ENCODE measurements around the gene OR2H2. TPM values are rescaled to one million over a fixed set of nuclear protein-coding genes. Genes with fewer than 3 reads are reported as not detected.
A peak's percentile ranks its signal among the peaks of the same experiment; 100 is the strongest.

OR2H2 gene
- total and polyA plus RNA-seq, 2 of the 13 experiments (the other 11 are each of a cell fraction or from before 2014, with no cell fraction given), result not detected

GRCh38 chr6:29630315-29630714 is 45.4 kb downstream of the OR2H2 start:
- ATAC-seq (no peak), FAIRE-seq (no peak), DNase-seq (ENCODE audit: low spot score) (no peak)
- WGBS (ENCODE audit: low lambda C conversion rate), result 21% methylated on average over 9 of the region's 9 CpGs
- POLR2A ChIA-PET, result no interaction called here
- no peak overlapping the region for H3K4me2 ChIP-seq (ENCODE audit: low read depth, low read length)
- TF ChIP-seq PATZ1 (CRISPR knock-in tag; IDR thresholded peaks at IDR 0.05) (no peak), HNRNPK (IDR thresholded peaks at IDR 0.05; ENCODE audit: low read depth, low read length, poor library complexity, severe bottlenecking) (peak; percentile 63), TCF7L2 (IDR thresholded peaks at IDR 0.05; ENCODE audit: low read depth, low read length) (no peak), ZNF564 (CRISPR knock-in tag; IDR thresholded peaks at IDR 0.05) (no peak), ZSCAN12 (CRISPR knock-in tag; IDR thresholded peaks at IDR 0.05) (no peak), BATF2 (CRISPR knock-in tag; IDR thresholded peaks at IDR 0.05) (no peak)
- TF ChIP-seq, protein P1, sequence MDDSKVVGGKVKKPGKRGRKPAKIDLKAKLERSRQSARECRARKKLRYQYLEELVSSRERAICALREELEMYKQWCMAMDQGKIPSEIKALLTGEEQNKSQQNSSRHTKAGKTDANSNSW (CRISPR knock-in tag; IDR thresholded peaks at IDR 0.05; ENCODE audit: borderline replicate concordance), result no peak
- no peak overlapping the region for H2AFZ ChIP-seq (ENCODE audit: low read length)
- no peak overlapping the region for H3K9ac ChIP-seq (ENCODE audit: insufficient read depth, low read depth, low read length)
- CTCF ChIA-PET (ENCODE audit: low intra/inter-chr PET ratio, low total read pairs), result no interaction called here
- H3K27me3 ChIP-seq (ENCODE audit: control insufficient read depth in 1 of 2, insufficient read depth in 2 of 2, low read length in 2 of 2), result peaks cover 5 to 70% of the 10 kb centered on the region in 2 experiments
- in situ Hi-C loops (cut with HindIII; ENCODE audit: extremely low pct_ligation_motif_present, low pct_unique_long_range_greater_than_20kb) (no loop called here), intact Hi-C loops (cut with micrococcal nuclease; ENCODE audit: unreplicated experiment) (no loop called here)
- no peak overlapping the region for H3K27ac ChIP-seq (ENCODE audit: extremely low read length, insufficient read depth, low read length)
- H3K4me3 ChIP-seq (replicated peaks in 1 of 3; ENCODE audit: insufficient read depth in 1 of 3, low read depth in 2 of 3, low read length in 3 of 3), result no peak overlapping the region
- H3K79me2 ChIP-seq (ENCODE audit: insufficient read depth, low read length), result no peaks in the 10 kb centered on the region
- peaks cover 27% of the 10 kb centered on the region for H3K4me1 ChIP-seq (ENCODE audit: insufficient read depth, low read length)
- no peaks in the 10 kb centered on the region; the same call in 1 of the 2 replicates for H4K20me1 ChIP-seq (ENCODE audit: insufficient read depth, low read length)
- no TSS peak for BruUV-seq (replicated peaks)
- no peaks in the 10 kb centered on the region for H3K36me3 ChIP-seq (replicated peaks in 1 of 2; ENCODE audit: control insufficient read depth in 1 of 2, insufficient read depth in 2 of 2, low read length in 2 of 2)
- H3K9me3 ChIP-seq (ENCODE audit: low read length), result no peaks in the 10 kb centered on the region

Data from HepG2 (cell line).